ENCODE results near the gene PABPC1L. TPM values are rescaled to one million over a fixed set of nuclear protein-coding genes. Genes with fewer than 3 reads are reported as not detected.

PABPC1L gene
- total RNA-seq, 6 experiments from 2014 or later, result 14.4 to 22.4 (median 16.6) TPM

DNA sequence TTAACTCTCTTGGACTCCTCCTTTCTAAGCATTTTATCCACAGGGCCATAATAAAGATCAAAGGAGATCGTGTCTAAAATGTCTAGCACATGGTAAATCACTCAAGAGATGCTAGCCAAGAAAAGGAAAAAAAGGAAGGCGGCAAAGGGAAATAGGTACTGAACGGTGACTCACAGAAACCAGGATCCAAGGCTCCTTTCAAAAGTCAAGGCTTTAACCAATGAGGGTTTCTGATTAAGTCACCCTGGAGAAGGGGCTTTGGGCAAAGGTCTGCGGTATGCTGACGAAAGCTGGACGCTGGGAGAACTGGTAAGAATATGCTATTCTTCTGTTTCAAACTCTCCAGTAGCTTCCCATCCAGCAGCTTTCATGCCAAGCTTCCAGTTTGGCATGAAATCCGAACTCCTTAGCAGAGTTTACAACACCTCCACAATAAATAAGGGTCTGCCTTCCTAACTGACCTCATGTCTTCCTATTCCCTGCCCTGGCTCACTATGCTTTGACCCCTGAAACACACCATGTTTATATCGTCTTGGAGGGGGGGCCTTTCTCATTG, 49.3 kb downstream of the PABPC1L start:
- no peaks in the 10 kb centered on the region for H3K9me3 Mint-ChIP-seq
- H3K27ac Mint-ChIP-seq, result peak overlapping the region; percentile 90
- no peaks in the 10 kb centered on the region for H3K27me3 Mint-ChIP-seq (ENCODE audit: insufficient read depth)
- peak; percentile 20 for DNase-seq
- H3K4me1 Mint-ChIP-seq (ENCODE audit: low read depth), result peaks cover 55% of the 10 kb centered on the region
- TF ChIP-seq, protein P1, sequence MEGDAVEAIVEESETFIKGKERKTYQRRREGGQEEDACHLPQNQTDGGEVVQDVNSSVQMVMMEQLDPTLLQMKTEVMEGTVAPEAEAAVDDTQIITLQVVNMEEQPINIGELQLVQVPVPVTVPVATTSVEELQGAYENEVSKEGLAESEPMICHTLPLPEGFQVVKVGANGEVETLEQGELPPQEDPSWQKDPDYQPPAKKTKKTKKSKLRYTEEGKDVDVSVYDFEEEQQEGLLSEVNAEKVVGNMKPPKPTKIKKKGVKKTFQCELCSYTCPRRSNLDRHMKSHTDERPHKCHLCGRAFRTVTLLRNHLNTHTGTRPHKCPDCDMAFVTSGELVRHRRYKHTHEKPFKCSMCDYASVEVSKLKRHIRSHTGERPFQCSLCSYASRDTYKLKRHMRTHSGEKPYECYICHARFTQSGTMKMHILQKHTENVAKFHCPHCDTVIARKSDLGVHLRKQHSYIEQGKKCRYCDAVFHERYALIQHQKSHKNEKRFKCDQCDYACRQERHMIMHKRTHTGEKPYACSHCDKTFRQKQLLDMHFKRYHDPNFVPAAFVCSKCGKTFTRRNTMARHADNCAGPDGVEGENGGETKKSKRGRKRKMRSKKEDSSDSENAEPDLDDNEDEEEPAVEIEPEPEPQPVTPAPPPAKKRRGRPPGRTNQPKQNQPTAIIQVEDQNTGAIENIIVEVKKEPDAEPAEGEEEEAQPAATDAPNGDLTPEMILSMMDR (IDR thresholded peaks at IDR 0.05), result no peak
- peaks cover 29% of the 10 kb centered on the region for H3K36me3 Mint-ChIP-seq (ENCODE audit: low read depth)
- H3K4me3 Mint-ChIP-seq, result peak overlapping the region; percentile 93

- Mint-ChIP-seq H3K27me3 (ENCODE audit: insufficient read depth) (no peaks in the 10 kb centered on the region), H3K4me3 (peak overlapping the region; percentile 93), H3K27ac (peak overlapping the region; percentile 90), H3K9me3 (no peaks in the 10 kb centered on the region), H3K4me1 (ENCODE audit: low read depth) (peaks cover 54% of the 10 kb centered on the region), H3K36me3 (ENCODE audit: low read depth) (peaks cover 28% of the 10 kb centered on the region)
- TF ChIP-seq, protein P1 (IDR thresholded peaks at IDR 0.05), result no peak
- DNase-seq, result peak; percentile 48
Measured at GRCh38 chr20:44959638-44960102, 49.8 kb downstream of the PABPC1L start.

DNA sequence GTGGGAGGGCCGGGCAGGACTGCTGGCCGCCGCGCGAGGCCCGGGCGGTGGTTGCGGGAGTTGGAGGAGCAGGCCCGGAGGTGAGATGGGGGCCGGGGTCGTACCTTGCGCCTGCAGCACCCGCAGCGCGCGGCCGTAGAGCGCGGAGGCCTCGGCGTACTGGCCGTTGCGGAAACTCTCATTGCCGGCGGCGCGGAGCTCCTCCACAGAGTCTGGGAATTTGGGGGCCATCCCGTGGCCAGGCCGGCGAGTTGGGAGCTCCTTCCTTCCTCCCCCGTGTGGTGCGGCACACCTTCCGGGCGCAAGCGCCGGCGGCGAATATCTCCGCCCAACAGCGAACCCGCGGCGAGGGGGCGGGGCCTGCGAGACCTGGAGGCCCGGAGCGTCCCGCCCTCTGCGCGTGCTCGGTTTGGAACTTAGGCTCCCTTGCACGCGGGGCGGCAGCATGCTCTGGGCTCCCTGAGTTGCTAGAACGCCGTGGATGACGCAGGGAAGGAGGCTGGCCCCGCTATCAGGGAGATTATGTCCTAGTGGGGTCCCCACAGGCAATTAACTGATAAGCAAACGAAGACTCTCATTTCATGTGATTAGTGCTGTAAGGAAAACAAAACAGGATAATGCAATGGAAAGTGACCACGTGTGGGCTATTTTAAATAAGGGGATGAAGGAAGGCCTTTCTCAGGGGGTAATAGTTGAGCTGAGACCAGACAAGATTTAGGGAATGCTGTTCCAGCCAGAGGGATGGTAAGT, 50.4 kb downstream of the PABPC1L start, which contains the start of gene TOMM34:
Gene TOMM34 (minus strand): TSS at position 295 of the 750 bp plus-strand sequence. CDS start 64 bp downstream, at position 231.
- Mint-ChIP-seq H3K27me3 (ENCODE audit: insufficient read depth) (no peaks in the 10 kb centered on the region), H3K36me3 (ENCODE audit: low read depth) (peaks cover 22% of the 10 kb centered on the region), H3K27ac (peak within 1 kb of the TSS; percentile 90), H3K4me3 (peak within 1 kb of the TSS; percentile 93), H3K4me1 (ENCODE audit: low read depth) (peaks cover 54% of the 10 kb centered on the region), H3K9me3 (no peaks in the 10 kb centered on the region)
- DNase-seq, result peak; percentile 86
- TF ChIP-seq, protein P1 (IDR thresholded peaks at IDR 0.05), result no peak

DNA sequence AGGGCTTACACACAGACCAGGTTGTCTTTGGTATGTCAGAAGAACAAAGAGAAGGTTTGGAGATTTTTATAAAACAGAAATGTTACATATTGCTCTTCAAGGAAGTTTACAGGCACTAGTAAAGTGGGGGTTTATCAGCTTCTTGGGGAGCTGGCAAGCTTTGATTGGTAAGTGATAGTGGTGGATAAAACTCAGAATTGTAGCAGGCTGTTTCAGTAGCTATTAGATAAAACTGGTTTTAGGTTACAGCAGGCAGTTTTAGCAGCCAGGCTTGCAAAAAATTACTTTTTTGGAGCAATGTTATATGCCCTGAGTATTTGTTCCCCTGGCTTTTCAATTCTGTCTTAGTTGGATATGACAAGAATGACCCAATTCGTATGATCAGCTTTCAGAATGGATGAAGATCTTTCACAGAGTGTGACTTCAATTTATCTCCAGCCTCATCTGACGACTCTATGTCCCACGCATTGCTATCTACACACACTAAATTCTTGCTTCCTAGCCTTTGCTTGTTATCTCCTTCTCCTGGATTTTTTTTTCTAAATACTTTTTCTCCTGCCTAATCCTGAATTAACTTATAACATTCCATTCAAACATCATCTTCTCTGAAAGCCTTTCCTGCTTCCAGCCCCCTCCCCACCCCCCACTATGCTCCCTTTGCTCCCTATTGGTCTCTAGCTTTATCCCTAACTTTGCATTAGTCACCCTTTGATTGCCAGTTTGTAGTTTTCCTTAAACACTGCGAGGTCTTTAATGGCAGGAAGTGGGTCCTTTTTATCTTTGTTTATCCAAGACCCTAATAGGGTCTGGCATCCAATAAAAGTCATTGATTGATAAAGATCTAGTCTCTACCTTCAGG, 51.4 kb downstream of the PABPC1L start:
- Mint-ChIP-seq H3K27me3 (ENCODE audit: insufficient read depth) (no peaks in the 10 kb centered on the region), H3K27ac (peak overlapping the region; percentile 90), H3K4me1 (ENCODE audit: low read depth) (peaks cover 61% of the 10 kb centered on the region), H3K9me3 (no peaks in the 10 kb centered on the region), H3K36me3 (ENCODE audit: low read depth) (peaks cover 15% of the 10 kb centered on the region), H3K4me3 (peak overlapping the region; percentile 56)
- DNase-seq, result no peak
- TF ChIP-seq, protein P1 (IDR thresholded peaks at IDR 0.05), result no peak

DNA sequence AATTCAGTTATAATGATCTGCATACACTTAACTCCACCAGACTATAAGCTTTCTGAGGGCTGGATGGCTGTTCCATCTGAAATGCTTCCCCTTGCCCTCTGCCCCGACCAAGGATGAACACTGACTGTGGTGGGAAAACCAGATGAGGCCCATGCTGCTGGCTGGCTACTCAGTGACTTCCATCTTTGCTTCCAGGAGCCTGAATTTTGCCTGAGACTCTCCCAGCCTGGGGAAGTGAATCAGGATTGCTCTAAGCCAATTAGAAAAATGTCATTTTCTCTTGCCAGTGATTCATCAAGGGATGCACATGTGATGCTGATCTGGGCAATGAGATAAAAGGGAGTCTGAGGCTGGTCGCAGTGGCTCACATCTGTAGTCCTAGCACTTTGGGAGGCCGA, 52.0 kb downstream of the PABPC1L start:
- TF ChIP-seq, protein P1 (IDR thresholded peaks at IDR 0.05), result no peak
- Mint-ChIP-seq H3K9me3 (no peaks in the 10 kb centered on the region), H3K4me1 (ENCODE audit: low read depth) (peaks cover 56% of the 10 kb centered on the region), H3K27me3 (ENCODE audit: insufficient read depth) (peaks cover 3% of the 10 kb centered on the region), H3K27ac (peak overlapping the region; percentile 90), H3K36me3 (ENCODE audit: low read depth) (peaks cover 15% of the 10 kb centered on the region), H3K4me3 (peak overlapping the region; percentile 56)
- DNase-seq, result peak; percentile 91

Data from HFFc6 (cell line).